GM18498 (cell line): Measurements from ENCODE around the gene PTPRE.

ENCODE experiments used
- ATAC-seq: cut with Tn5 transposase; IDR thresholded peaks from one replicate; pipeline ENCODE4 v1.9.1; 2021; ENCODE audit warnings: mild to moderate bottlenecking, moderate library complexity; ENCODE audit not compliant: unreplicated experiment

Gene PTPRE

GRCh38 chr10:128040096-128040495 lies 133.2 kb downstream of the PTPRE start:
- ATAC-seq: no peak

- ATAC-seq: no peak
These were observed 133.8 kb downstream of the PTPRE start for GRCh38 chr10:128040681-128041080.

- no peak for ATAC-seq
These were observed 135.3 kb downstream of the PTPRE start for GRCh38 chr10:128042131-128042610.

GRCh38 chr10:128043259-128044045 lies 136.5 kb downstream of the PTPRE start:
- no peak for ATAC-seq

- ATAC-seq: no peak
These were observed 137.3 kb downstream of the PTPRE start for GRCh38 chr10:128044186-128044585.

GRCh38 chr10:128044961-128045832 lies 138.3 kb downstream of the PTPRE start:
- ATAC-seq: no peak

- no peak for ATAC-seq
These were observed 138.9 kb downstream of the PTPRE start for GRCh38 chr10:128045833-128046120.

GRCh38 chr10:128046156-128046952 lies 139.5 kb downstream of the PTPRE start:
- no peak for ATAC-seq

GRCh38 chr10:128046953-128047290 lies 140.0 kb downstream of the PTPRE start:
- peak; percentile 0 for ATAC-seq

GRCh38 chr10:128047351-128047750 lies 140.4 kb downstream of the PTPRE start:
- ATAC-seq: peak; percentile 99

- ATAC-seq: peak; percentile 42
These were observed 141.3 kb downstream of the PTPRE start for GRCh38 chr10:128047991-128048818.

GRCh38 chr10:128048819-128049210 lies 141.9 kb downstream of the PTPRE start:
- no peak for ATAC-seq

- ATAC-seq: no peak
These were observed 142.6 kb downstream of the PTPRE start for GRCh38 chr10:128049226-128050120.

GRCh38 chr10:128050121-128050516 lies 143.2 kb downstream of the PTPRE start:
- ATAC-seq: no peak

GRCh38 chr10:128050936-128051335 lies 144.0 kb downstream of the PTPRE start:
- no peak for ATAC-seq

GRCh38 chr10:128051548-128051947 lies 144.6 kb downstream of the PTPRE start:
- no peak for ATAC-seq

- ATAC-seq: no peak
These were observed 145.8 kb downstream of the PTPRE start for GRCh38 chr10:128052696-128053095.

- no peak for ATAC-seq
These were observed 146.5 kb downstream of the PTPRE start for GRCh38 chr10:128053356-128053755.

GRCh38 chr10:128054163-128054970 lies 147.5 kb downstream of the PTPRE start:
- no peak for ATAC-seq
